Loucy (cell line): ENCODE measurements around the gene HCN2.
"Not testable (repeated sequence)": the region's sequence is repeated elsewhere in the genome, so short reads cannot be mapped to it uniquely, and the experiment has no call there.

ENCODE experiments used
- H2AFZ ChIP-seq: fragments of 200-600 bp; sonication (generic); 2 replicates; pipeline ENCODE4 v1.6.0; 2016; ENCODE audit warnings: antibody characterized with exemption, mild to moderate bottlenecking, low read length, moderate library complexity
- H3F3A ChIP-seq: fragments of 200-600 bp; 2 replicates; pipeline ENCODE4 v1.6.0; 2016; ENCODE audit warnings: antibody characterized with exemption, low read depth, mild to moderate bottlenecking
- H3K27me3 ChIP-seq: fragments of 200-600 bp; sonication (generic); 2 replicates; pipeline ENCODE4 v1.6.1; 2014; ENCODE audit warnings: low read length, mild to moderate bottlenecking; ENCODE audit not compliant: insufficient read depth, poor library complexity, severe bottlenecking
- H3K36me3 ChIP-seq: fragments of 200-600 bp; sonication (generic); 2 replicates; pipeline ENCODE4 v1.6.1; 2016; ENCODE audit warnings: low read length; ENCODE audit not compliant: insufficient read depth
- H3K4me1 ChIP-seq: fragments of 200-600 bp; sonication (generic); 2 replicates; pipeline ENCODE4 v1.5.1; 2014; ENCODE audit warnings: low read length, mild to moderate bottlenecking; ENCODE audit not compliant: insufficient read depth, poor library complexity, severe bottlenecking
- H3K4me2 ChIP-seq: fragments of 200-600 bp; sonication (generic); 2 replicates; pipeline ENCODE4 v1.6.0; 2014; ENCODE audit warnings: antibody characterized with exemption, low read length, low read depth, mild to moderate bottlenecking; ENCODE audit not compliant: poor library complexity, severe bottlenecking
- H3K4me3 ChIP-seq: fragments of 200-600 bp; sonication (generic); 2 replicates; pipeline ENCODE4 v1.5.1; 2014; ENCODE audit warnings: low read length, mild to moderate bottlenecking, mixed read lengths; ENCODE audit not compliant: poor library complexity, severe bottlenecking
- H3K79me2 ChIP-seq: fragments of 200-600 bp; sonication (generic); 2 replicates; pipeline ENCODE4 v1.6.1; 2014; ENCODE audit warnings: low read length; ENCODE audit not compliant: insufficient read depth
- H3K9ac ChIP-seq: fragments of 200-600 bp; sonication (generic); 2 replicates; pipeline ENCODE4 v1.6.0; 2014; ENCODE audit warnings: mild to moderate bottlenecking, low read depth, low read length, moderate library complexity; ENCODE audit not compliant: poor library complexity, severe bottlenecking
- H3K9me2 ChIP-seq: fragments of 200-600 bp; sonication (generic); replicated peaks from 2 replicates; pipeline ENCODE4 v1.6.1; 2016; ENCODE audit warnings: low read depth, low read length, mixed read lengths
- H3K9me3 ChIP-seq: fragments of 200-600 bp; sonication (generic); 2 replicates; pipeline ENCODE4 v1.6.1; 2014; ENCODE audit warnings: mild to moderate bottlenecking, antibody characterized with exemption, low read length, low read depth; ENCODE audit not compliant: insufficient read depth
- H4K20me1 ChIP-seq: fragments of 200-600 bp; sonication (generic); 2 replicates; pipeline ENCODE4 v1.6.0; 2014; ENCODE audit warnings: antibody characterized with exemption, low read length, mild to moderate bottlenecking; ENCODE audit not compliant: insufficient read depth, poor library complexity, severe bottlenecking
- CTCF ChIP-seq: fragments of 200-600 bp; sonication (generic); conservative IDR thresholded peaks from 2 replicates; pipeline ENCODE4 v1.5.1; 2014; ENCODE audit warnings: mild to moderate bottlenecking, antibody characterized with exemption, low read length
- EZH2phosphoT487 ChIP-seq: fragments of 200-600 bp; IDR thresholded peaks from 2 replicates; pipeline ENCODE4 v1.6.1; 2018; ENCODE audit warnings: antibody characterized with exemption, mild to moderate bottlenecking, moderate library complexity, borderline replicate concordance

The HCN2 gene

GRCh38 chr19:584240-585001 is 5.3 kb upstream of the HCN2 start:
- Histone ChIP-seq H2AFZ (no peak overlapping the region), H3K4me2 (no peak overlapping the region), H3K9me3 (no peaks in the 10 kb centered on the region), H3F3A (no peaks in the 10 kb centered on the region), H3K27me3 (no peaks in the 10 kb centered on the region), H4K20me1 (peaks cover 9% of the 10 kb centered on the region), H3K36me3 (peaks cover 33% of the 10 kb centered on the region; the same call in 1 of the 2 replicates), H3K4me1 (peaks cover 6% of the 10 kb centered on the region), H3K9me2 (no peaks in the 10 kb centered on the region), H3K79me2 (peaks cover 12% of the 10 kb centered on the region), H3K9ac (no peak overlapping the region), H3K4me3 (no peak overlapping the region)
- peak; percentile 87 for TF ChIP-seq CTCF
- no peak for TF ChIP-seq EZH2phosphoT487

- H2AFZ ChIP-seq, H3K9ac ChIP-seq, H3K9me2 ChIP-seq, H3K9me3 ChIP-seq, H3K27me3 ChIP-seq, H3K4me3 ChIP-seq, H3K4me2 ChIP-seq, H4K20me1 ChIP-seq, H3K4me1 ChIP-seq, H3K79me2 ChIP-seq, H3F3A ChIP-seq: not testable (repeated sequence)
- peaks cover 27% of the 10 kb centered on the region; the same call in 1 of the 2 replicates for H3K36me3 ChIP-seq
Observed at GRCh38 chr19:585146-585545, 4.5 kb upstream of the HCN2 start.

GRCh38 chr19:585551-586110 is 4.0 kb upstream of the HCN2 start:
- no peak overlapping the region for H2AFZ ChIP-seq
- no peaks in the 10 kb centered on the region for H3K79me2 ChIP-seq
- no peak overlapping the region for H3K9ac ChIP-seq
- H4K20me1 ChIP-seq = peaks cover 3% of the 10 kb centered on the region
- TF ChIP-seq CTCF (no peak), EZH2phosphoT487 (no peak)
- no peaks in the 10 kb centered on the region for H3F3A ChIP-seq
- H3K4me3 ChIP-seq = no peak overlapping the region
- H3K27me3 ChIP-seq = no peaks in the 10 kb centered on the region
- no peaks in the 10 kb centered on the region for H3K9me2 ChIP-seq
- no peak overlapping the region for H3K4me2 ChIP-seq
- peaks cover 6% of the 10 kb centered on the region for H3K4me1 ChIP-seq
- no peaks in the 10 kb centered on the region for H3K9me3 ChIP-seq
- peaks cover 22% of the 10 kb centered on the region; the same call in 1 of the 2 replicates for H3K36me3 ChIP-seq
